HCT116 (cell line): ENCODE results near the gene MRPS23. TPM values are rescaled to one million over a fixed set of nuclear protein-coding genes. Genes with fewer than 3 reads are reported as not detected.

Source experiments
- ATAC-seq: fragments of 200-7000 bp; cut with Tn5 transposase; 2 replicates; pipeline ENCODE4 v1.9.1; 2020; ENCODE audit warnings: mild to moderate bottlenecking, moderate library complexity
- BruUV-seq: library from RNA; stranded (reverse); fragments of 400-500 nt; replicated peaks from 2 replicates; lab custom pipeline; 2021; lab: Mats Ljungman, UMichigan
- CTCF ChIA-PET: fragments of 300-600 bp; sonication (Branson Sonifier 250); formaldehyde crosslinking; loops from one replicate; lab custom pipeline; 2021; ENCODE audit warnings: antibody characterized with exemption; lab: Charles Lee
- POLR2A ChIA-PET: fragments of 300-600, 350-600 bp; sonication (Branson Sonifier 250); formaldehyde crosslinking; loops from one replicate; lab custom pipeline; 2021; ENCODE audit warnings: antibody characterized with exemption; lab: Charles Lee
- RAD21 ChIA-PET, 2 experiments: fragments of 300-600 bp; sonication (Branson Sonifier 250); formaldehyde crosslinking; loops; one replicate each; lab custom pipeline; 2023; ENCODE audit warnings: low total read pairs in 2 of 2; ENCODE audit not compliant: uncharacterized antibody in 2 of 2, unreplicated experiment in 2 of 2, low non-redundant PET in 1 of 2; lab: Charles Lee
- DNase-seq: peaks from one replicate; pipeline ENCODE4 v3.0.0-alpha.2; 2010; ENCODE audit warnings: low read depth, low spot score
- H2AFZ ChIP-seq: fragments of 200-600 bp; shearing (Covaris generic), sonication (generic); 2 replicates; pipeline ENCODE4 v1.6.1; 2017; ENCODE audit warnings: low read depth, mixed run types, mixed read lengths, antibody characterized with exemption, low read length; ENCODE audit not compliant: poor library complexity, severe bottlenecking
- H3K27ac ChIP-seq: 2 replicates; pipeline ENCODE4 v1.5.1; 2012; ENCODE audit warnings: low read depth, low read length
- H3K27me3 ChIP-seq: fragments of 200-600 bp; sonication (generic); 2 replicates; pipeline ENCODE4 v1.6.1; 2016; ENCODE audit warnings: mixed run types, low read length, mixed read lengths; ENCODE audit not compliant: insufficient read depth
- H3K36me3 ChIP-seq, 2 experiments: fragments of 200-500 bp in 1 of 2; fragments of 200-600 bp in 1 of 2; sonication (Bioruptor generic) in 1 of 2; sonication (generic) in 1 of 2; 2 replicates each; pipeline versions ENCODE4 v1.5.1 to v1.6.1; 2014 to 2016; ENCODE audit warnings: low read length in 2 of 2, inconsistent platforms in 1 of 2, mixed read lengths in 1 of 2, mixed run types in 1 of 2; ENCODE audit not compliant: insufficient read depth in 2 of 2, control insufficient read depth in 1 of 2
- H3K4me1 ChIP-seq, 2 experiments: fragments of 200-600 bp in 1 of 2; sonication (generic) in 1 of 2; 2 replicates each; pipeline versions ENCODE4 v1.5.1 to v1.6.1; 2012 to 2017; ENCODE audit warnings: low read length in 2 of 2, inconsistent platforms in 1 of 2, mild to moderate bottlenecking in 1 of 2, mixed read lengths in 1 of 2, mixed run types in 1 of 2, moderate library complexity in 1 of 2; ENCODE audit not compliant: insufficient read depth in 2 of 2, control insufficient read depth in 1 of 2
- H3K4me2 ChIP-seq: fragments of 200-600 bp; sonication (generic); 2 replicates; pipeline ENCODE4 v1.6.1; 2017; ENCODE audit warnings: mixed run types, low read length, mixed read lengths
- H3K4me3 ChIP-seq, 2 experiments: fragments of 200-600 bp in 1 of 2; sonication (generic) in 1 of 2; replicated peaks in 1 of 2; 2 replicates each; pipeline ENCODE4 v1.5.1; 2011 to 2016; ENCODE audit warnings: low read length in 2 of 2, control low read depth in 1 of 2, low read depth in 1 of 2, mild to moderate bottlenecking in 1 of 2, mixed read lengths in 1 of 2, mixed run types in 1 of 2
- H3K79me2 ChIP-seq: fragments of 200-600 bp; sonication (generic); 2 replicates; pipeline ENCODE4 v1.6.1; 2017; ENCODE audit warnings: mild to moderate bottlenecking, mixed run types, low read length, moderate library complexity, mixed read lengths; ENCODE audit not compliant: insufficient read depth
- H3K9ac ChIP-seq: fragments of 200-600 bp; sonication (generic); 2 replicates; pipeline ENCODE4 v1.6.1; 2016; ENCODE audit warnings: low read length, mixed read lengths
- H3K9me2 ChIP-seq: fragments of 200-600 bp; sonication (generic), shearing (Covaris generic); 2 replicates; pipeline ENCODE4 v1.6.1; 2017; ENCODE audit warnings: mixed run types, mild to moderate bottlenecking, moderate library complexity; ENCODE audit not compliant: insufficient read depth
- H3K9me3 ChIP-seq, 2 experiments: fragments of 200-500 bp in 1 of 2; fragments of 200-600 bp in 1 of 2; sonication (Bioruptor generic) in 1 of 2; sonication (generic) in 1 of 2; 2 replicates each; pipeline ENCODE4 v1.6.1; 2014 to 2017; ENCODE audit warnings: low read length in 2 of 2, mixed read lengths in 2 of 2, inconsistent platforms in 1 of 2, low read depth in 1 of 2, mild to moderate bottlenecking in 1 of 2, mixed run types in 1 of 2, moderate library complexity in 1 of 2; ENCODE audit not compliant: control insufficient read depth in 1 of 2, insufficient read depth in 1 of 2
- H4K20me1 ChIP-seq: fragments of 200-600 bp; sonication (generic), shearing (Covaris generic); 2 replicates; pipeline ENCODE4 v1.6.1; 2017; ENCODE audit warnings: mixed run types, mild to moderate bottlenecking, moderate library complexity; ENCODE audit not compliant: insufficient read depth
- CTCF ChIP-seq, 3 experiments: fragments of 200-600 bp in 1 of 3; sonication (generic) in 1 of 3; IDR thresholded peaks in 2 of 3; conservative IDR thresholded peaks in 1 of 3; 2 replicates each; pipeline ENCODE4 v1.5.1; 2012 to 2017; ENCODE audit warnings: low read depth in 2 of 3, low read length in 2 of 3, antibody characterized with exemption in 1 of 3, borderline replicate concordance in 1 of 3, control low read depth in 1 of 3, mild to moderate bottlenecking in 1 of 3, mixed read lengths in 1 of 3, mixed run types in 1 of 3, moderate library complexity in 1 of 3; ENCODE audit not compliant: insufficient read depth in 1 of 3
- POLR2AphosphoS5 ChIP-seq: IDR thresholded peaks from 2 replicates; pipeline ENCODE4 v1.6.1; 2011; ENCODE audit warnings: mild to moderate bottlenecking, low read depth, low read length, moderate library complexity
- TCF7L2 ChIP-seq: IDR thresholded peaks from 2 replicates; pipeline ENCODE4 v1.7.0; 2011; ENCODE audit warnings: borderline replicate concordance, inconsistent platforms; ENCODE audit not compliant: insufficient read depth, insufficient read length; ENCODE audit errors: extremely low read depth
- ZBTB33 ChIP-seq: IDR thresholded peaks from 2 replicates; pipeline ENCODE4 v1.6.1; 2011; ENCODE audit warnings: mild to moderate bottlenecking, low read length, moderate library complexity; ENCODE audit not compliant: insufficient replicate concordance; ENCODE audit errors: extremely low read depth
- intact Hi-C: fragments of 100-400 bp; cut with micrococcal nuclease; formaldehyde crosslinking; loops from 2 replicates; pipeline ENCODE4 v1.10.0; 2022
- total RNA-seq: library from RNA; stranded (reverse); gene quantifications from one replicate; pipeline ENCODE4 v1.2.1, GENCODE V29; 2021; ENCODE audit not compliant: unreplicated experiment

The MRPS23 gene
- total RNA-seq, 1 experiment from 2014 or later = 109 TPM

GRCh38 chr17:57899391-57899790 is 49.5 kb upstream of the MRPS23 start (continued):
- TF ChIP-seq CTCF (IDR thresholded peaks at IDR 0.05 in 2 of 3, conservative IDR thresholded peaks at IDR 0.05 in 1 of 3; ENCODE audit: borderline replicate concordance in 1 of 3, insufficient read depth in 1 of 3, low read depth in 2 of 3, low read length in 2 of 3) (no peak), ZBTB33 (no peak)

- no peaks in the 10 kb centered on the region for H3K27me3 ChIP-seq
- peak overlapping the region; percentile 51 for H3K9ac ChIP-seq
- H3K36me3 ChIP-seq = no peaks in the 10 kb centered on the region; a peak in 1 of 4 replicates
- no peak overlapping the region for H2AFZ ChIP-seq
- BruUV-seq = no TSS peak
- H3K4me2 ChIP-seq = peak overlapping the region; percentile 58
- H3K27ac ChIP-seq = peak overlapping the region; percentile 63
- peaks cover 51% of the 10 kb centered on the region for H3K79me2 ChIP-seq
- ChIA-PET POLR2A (interaction anchor here (0.8 to 1.1 kb wide), 3 partner anchors 36 to 87 kb away, joined by 3 read pairs; no protein-coding TSS in a partner anchor), CTCF (interaction anchor here (0.7 to 2.9 kb wide), 11 partner anchors 7 to 97 kb away, joined by 3 to 14 read pairs (median 5); partner anchors contain the start of gene CUEDC1), RAD21 (interaction anchor here (0.6 to 1.5 kb wide), 6 partner anchors 14 to 130 kb away, joined by 3 to 5 read pairs (median 4); no protein-coding TSS in a partner anchor)
- no peak for DNase-seq
- H3K4me3 ChIP-seq = no peak overlapping the region
- intact Hi-C loops = loop anchor here (5.0 kb wide), 1 partner anchor 54 kb away; no protein-coding TSS in a partner anchor
- H3K4me1 ChIP-seq = peaks cover 80 to 87% of the 10 kb centered on the region in 2 experiments
- TF ChIP-seq POLR2AphosphoS5 (0 out of 2 replicates have a peak, but pooled peaks have one; percentile 11), TCF7L2 (no peak)
- no peaks in the 10 kb centered on the region for H3K9me2 ChIP-seq
- no peaks in the 10 kb centered on the region for H4K20me1 ChIP-seq
- peak; percentile 38 for ATAC-seq
- no peaks in the 10 kb centered on the region for H3K9me3 ChIP-seq
These were observed 48.9 kb upstream of the MRPS23 start for GRCh38 chr17:57898487-57899311.
